Vagina (tissue), 2 donors: Measurements from ENCODE around the gene ITPR3. TPM values are rescaled to one million over a fixed set of nuclear protein-coding genes. Genes with fewer than 3 reads are reported as not detected.

Experiments
- DNase-seq, 2 donors: peaks; one replicate each; pipeline ENCODE4 v3.0.0-alpha.2; 2017; ENCODE audit errors: extremely low spot score in 2 of 2
- H3K27ac ChIP-seq: fragments of 200-600 bp; sonication (generic); one replicate; pipeline ENCODE4 v1.5.1; 2019
- H3K27me3 ChIP-seq: fragments of 200-600 bp; sonication (generic); one replicate; pipeline ENCODE4 v1.5.1; 2019
- H3K36me3 ChIP-seq, 2 donors: fragments of 200-600 bp; sonication (generic); one replicate each; pipeline ENCODE4 v1.5.1; 2017 to 2019
- H3K4me1 ChIP-seq: fragments of 200-600 bp; sonication (generic); one replicate; pipeline ENCODE4 v1.5.1; 2019
- H3K4me3 ChIP-seq, 2 donors: fragments of 200-600 bp; sonication (generic); 1 replicate in 1 of 2; 2 replicates in 1 of 2; pipeline ENCODE4 v1.5.1; 2016 to 2019
- H3K9me3 ChIP-seq: fragments of 200-600 bp; sonication (generic); one replicate; pipeline ENCODE4 v1.5.1; 2019
- POLR2A ChIP-seq, 2 donors: fragments of 450-650 bp; IDR thresholded peaks; one replicate each; pipeline ENCODE4 v1.6.1; 2017; ENCODE audit warnings: antibody characterized with exemption in 2 of 2, mild to moderate bottlenecking in 2 of 2, moderate library complexity in 2 of 2
- POLR2AphosphoS5 ChIP-seq, 2 donors: sonication (generic); formaldehyde crosslinking; IDR thresholded peaks; one replicate each; pipeline ENCODE4 v1.9.0; 2017; ENCODE audit warnings: antibody characterized with exemption in 2 of 2, mild to moderate bottlenecking in 2 of 2, low read depth in 1 of 2; ENCODE audit not compliant: insufficient read depth in 1 of 2
- intact Hi-C: fragments of 100-400 bp; cut with DNase I; formaldehyde crosslinking; loops from one replicate; pipeline ENCODE4 v1.15.1; 2023
- total RNA-seq: library from RNA; depleted of rRNA; stranded (reverse); fragments of >200 nt; gene quantifications from one replicate; pipeline ENCODE4 v1.2.3, GENCODE V29; 2016
- TF ChIP-seq, protein P1 (sequence below), 3 experiments: fragments of 450-650 bp in 2 of 3; fragments of 200-600 bp in 1 of 3; sonication (generic) in 1 of 3; IDR thresholded peaks; one replicate each; pipeline ENCODE4 v1.5.1; 2017 to 2019; ENCODE audit warnings: antibody characterized with exemption in 3 of 3, mild to moderate bottlenecking in 2 of 3, moderate library complexity in 2 of 3

The ITPR3 gene
- total RNA-seq, 1 donor from 2014 or later: 50.1 TPM

DNA sequence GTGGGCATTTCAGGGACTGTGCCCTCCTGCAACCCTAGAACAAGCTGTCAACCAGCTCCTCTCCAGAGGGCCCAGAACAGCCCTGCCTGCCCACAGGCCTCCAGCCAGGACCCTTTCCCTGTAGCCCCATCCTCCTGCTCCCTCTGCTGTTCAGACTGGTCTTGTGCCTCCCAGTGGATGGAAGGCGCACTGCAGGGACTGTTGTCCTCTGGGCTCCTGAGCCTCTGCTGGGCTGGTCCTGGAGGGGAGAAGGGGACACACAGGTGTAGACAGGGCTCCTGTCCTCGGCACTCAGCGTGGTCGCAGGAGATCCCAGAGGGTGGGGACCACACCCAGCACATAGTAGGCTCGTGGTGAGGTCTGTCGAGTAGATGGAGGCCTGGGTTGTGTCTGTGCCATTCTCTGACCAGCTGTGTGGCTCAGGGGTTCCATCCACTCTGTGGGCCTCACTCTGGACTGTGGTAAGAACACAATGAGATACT lies 11.5 kb downstream of the ITPR3 start:
- DNase-seq: no peak
- no peak for TF ChIP-seq POLR2AphosphoS5 (IDR thresholded peaks at IDR 0.05; ENCODE audit: insufficient read depth in 1 of 2, low read depth in 1 of 2)
- TF ChIP-seq, protein P1, sequence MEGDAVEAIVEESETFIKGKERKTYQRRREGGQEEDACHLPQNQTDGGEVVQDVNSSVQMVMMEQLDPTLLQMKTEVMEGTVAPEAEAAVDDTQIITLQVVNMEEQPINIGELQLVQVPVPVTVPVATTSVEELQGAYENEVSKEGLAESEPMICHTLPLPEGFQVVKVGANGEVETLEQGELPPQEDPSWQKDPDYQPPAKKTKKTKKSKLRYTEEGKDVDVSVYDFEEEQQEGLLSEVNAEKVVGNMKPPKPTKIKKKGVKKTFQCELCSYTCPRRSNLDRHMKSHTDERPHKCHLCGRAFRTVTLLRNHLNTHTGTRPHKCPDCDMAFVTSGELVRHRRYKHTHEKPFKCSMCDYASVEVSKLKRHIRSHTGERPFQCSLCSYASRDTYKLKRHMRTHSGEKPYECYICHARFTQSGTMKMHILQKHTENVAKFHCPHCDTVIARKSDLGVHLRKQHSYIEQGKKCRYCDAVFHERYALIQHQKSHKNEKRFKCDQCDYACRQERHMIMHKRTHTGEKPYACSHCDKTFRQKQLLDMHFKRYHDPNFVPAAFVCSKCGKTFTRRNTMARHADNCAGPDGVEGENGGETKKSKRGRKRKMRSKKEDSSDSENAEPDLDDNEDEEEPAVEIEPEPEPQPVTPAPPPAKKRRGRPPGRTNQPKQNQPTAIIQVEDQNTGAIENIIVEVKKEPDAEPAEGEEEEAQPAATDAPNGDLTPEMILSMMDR (IDR thresholded peaks at IDR 0.05): peak in 2 of 3 experiments; percentile 33 to 53
- Histone ChIP-seq H3K36me3 (no peaks in the 10 kb centered on the region), H3K4me3 (peak overlapping the region in 1 of 2 donors; percentile 47), H3K27me3 (no peaks in the 10 kb centered on the region), H3K9me3 (no peaks in the 10 kb centered on the region), H3K27ac (peak overlapping the region; percentile 77), H3K4me1 (peaks cover 59% of the 10 kb centered on the region)
- intact Hi-C loops: no loop called here

DNA sequence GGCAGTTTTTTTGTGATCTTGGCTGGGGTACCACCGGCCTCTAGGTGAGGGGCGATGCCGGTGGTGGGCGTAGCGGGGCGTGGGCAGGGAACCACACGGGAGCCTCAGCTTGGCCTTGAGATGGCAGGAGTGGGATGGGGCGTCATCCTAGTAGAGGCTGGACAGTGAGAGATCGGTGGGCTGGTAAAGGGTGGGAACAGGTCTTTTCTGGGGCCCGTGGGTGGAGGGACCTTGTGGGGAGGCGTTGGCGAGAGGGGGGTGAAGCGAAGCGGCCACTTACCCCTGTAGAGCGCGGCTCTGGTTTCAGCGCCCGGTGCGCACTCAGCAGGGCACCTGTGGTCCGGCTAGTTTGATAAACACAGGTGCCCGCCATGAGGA lies 12.0 kb downstream of the ITPR3 start:
- no peaks in the 10 kb centered on the region for H3K27me3 ChIP-seq
- intact Hi-C loops: no loop called here
- no peak for DNase-seq
- peaks cover 54% of the 10 kb centered on the region for H3K4me1 ChIP-seq
- peak overlapping the region; percentile 47 to 56 for H3K4me3 ChIP-seq
- no peaks in the 10 kb centered on the region for H3K36me3 ChIP-seq
- TF ChIP-seq POLR2A (IDR thresholded peaks at IDR 0.05) (no peak), POLR2AphosphoS5 (IDR thresholded peaks at IDR 0.05; ENCODE audit: insufficient read depth in 1 of 2, low read depth in 1 of 2) (no peak)
- TF ChIP-seq, protein P1 (IDR thresholded peaks at IDR 0.05): no peak
- H3K27ac ChIP-seq: peak overlapping the region; percentile 77
- H3K9me3 ChIP-seq: no peaks in the 10 kb centered on the region

DNA sequence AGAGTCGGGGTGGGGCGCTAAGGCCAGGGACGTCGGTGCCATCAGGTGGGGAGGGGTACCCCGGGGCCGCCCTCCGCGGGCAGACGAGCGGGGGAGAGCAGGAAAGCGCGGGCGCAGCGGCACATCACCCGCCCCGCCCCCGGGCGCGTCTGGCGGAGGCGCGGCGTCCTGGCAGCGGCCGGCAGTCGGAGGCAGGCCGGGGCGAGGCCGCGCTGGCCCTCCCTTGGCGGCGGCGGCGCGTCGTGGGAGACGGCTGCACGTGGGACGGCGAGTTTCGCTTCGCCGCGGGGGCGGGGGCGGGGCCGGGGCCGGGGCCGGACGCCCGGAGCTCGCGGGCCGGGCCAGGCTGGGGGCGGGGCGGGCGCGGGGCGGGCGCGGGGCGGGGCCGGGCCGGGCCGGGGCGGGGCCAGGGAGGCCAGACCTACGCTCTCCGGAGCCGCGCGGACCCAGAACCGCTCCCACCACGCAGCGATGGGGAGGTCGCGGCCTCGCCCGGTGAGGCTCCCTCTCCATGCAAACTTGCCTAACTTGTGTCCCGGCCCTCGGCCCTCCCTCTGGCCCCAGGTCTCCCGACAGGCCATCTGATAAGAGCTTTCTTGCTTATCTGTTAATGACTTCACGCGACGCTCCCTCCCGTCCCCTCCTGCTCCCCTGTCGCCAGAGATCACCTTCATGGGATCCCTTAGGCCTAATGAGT lies 12.5 kb downstream of the ITPR3 start:
- Histone ChIP-seq H3K27ac (peak overlapping the region; percentile 77), H3K27me3 (no peaks in the 10 kb centered on the region), H3K36me3 (no peaks in the 10 kb centered on the region), H3K9me3 (no peaks in the 10 kb centered on the region), H3K4me3 (peak overlapping the region; percentile 47 to 56), H3K4me1 (peaks cover 49% of the 10 kb centered on the region)
- no peak for DNase-seq
- intact Hi-C loops: no loop called here
- TF ChIP-seq, protein P1 (IDR thresholded peaks at IDR 0.05): no peak
- no peak for TF ChIP-seq POLR2AphosphoS5 (IDR thresholded peaks at IDR 0.05; ENCODE audit: insufficient read depth in 1 of 2, low read depth in 1 of 2)
- TF ChIP-seq POLR2A (IDR thresholded peaks at IDR 0.05): no peak

DNA sequence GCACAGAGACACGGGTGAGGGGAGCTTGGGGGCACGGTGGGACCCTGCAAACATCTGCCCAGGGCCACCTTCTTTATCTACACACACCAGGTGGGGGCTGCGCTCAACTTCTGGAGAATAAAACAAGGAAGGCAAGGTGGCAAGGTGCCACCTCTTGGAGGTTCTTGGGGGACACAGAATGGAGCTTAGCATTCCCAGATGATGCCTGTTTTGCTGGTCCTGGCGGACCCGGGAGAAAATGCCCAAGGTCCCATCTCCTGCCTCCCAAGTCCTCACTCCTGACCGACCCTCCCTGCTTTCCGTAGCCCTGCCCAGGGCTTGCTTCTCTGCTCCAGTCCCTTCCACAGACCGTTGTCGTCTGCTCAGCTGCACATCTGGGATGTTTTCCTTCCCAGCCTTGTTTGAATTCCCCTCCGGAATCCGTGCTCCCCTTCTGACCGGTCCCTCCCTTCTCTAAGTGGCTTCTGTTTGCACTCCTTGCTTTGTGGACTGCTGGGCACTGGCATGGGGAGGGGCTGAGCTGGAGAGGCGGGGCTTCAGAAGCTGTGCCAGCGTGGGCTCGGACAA lies 13.1 kb downstream of the ITPR3 start:
- H3K27ac ChIP-seq: peak overlapping the region; percentile 39
- H3K4me3 ChIP-seq: peak overlapping the region; percentile 34 to 50
- TF ChIP-seq POLR2AphosphoS5 (IDR thresholded peaks at IDR 0.05; ENCODE audit: insufficient read depth in 1 of 2, low read depth in 1 of 2) (no peak), POLR2A (IDR thresholded peaks at IDR 0.05) (no peak)
- TF ChIP-seq, protein P1 (IDR thresholded peaks at IDR 0.05): no peak
- H3K4me1 ChIP-seq: peaks cover 46% of the 10 kb centered on the region
- no peaks in the 10 kb centered on the region for H3K27me3 ChIP-seq
- intact Hi-C loops: no loop called here
- DNase-seq: no peak
- H3K36me3 ChIP-seq: no peaks in the 10 kb centered on the region
- H3K9me3 ChIP-seq: no peaks in the 10 kb centered on the region

DNA sequence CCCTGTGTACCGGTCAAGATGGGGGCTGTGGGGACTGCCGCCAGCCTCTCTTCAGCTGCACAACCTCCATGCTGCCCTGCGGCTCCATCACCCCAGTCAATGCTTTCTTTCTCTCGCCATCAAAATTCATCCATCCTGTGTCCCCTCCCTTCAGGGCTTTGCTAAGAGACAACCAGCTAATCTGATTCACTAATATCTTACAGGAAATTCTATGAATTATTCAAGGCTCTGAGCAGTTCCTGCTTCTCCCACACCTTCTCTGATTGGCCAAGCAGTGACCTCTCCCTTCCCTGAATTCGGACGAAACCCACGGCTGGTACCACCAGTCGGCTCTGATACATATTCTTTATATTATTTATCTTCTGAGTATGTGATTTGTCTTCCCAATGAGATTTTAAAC lies 13.8 kb downstream of the ITPR3 start:
- Histone ChIP-seq H3K4me3 (no peak overlapping the region), H3K4me1 (peaks cover 43% of the 10 kb centered on the region), H3K9me3 (no peaks in the 10 kb centered on the region), H3K27me3 (no peaks in the 10 kb centered on the region), H3K36me3 (no peaks in the 10 kb centered on the region), H3K27ac (no peak overlapping the region)
- intact Hi-C loops: no loop called here
- TF ChIP-seq, protein P1 (IDR thresholded peaks at IDR 0.05): no peak
- TF ChIP-seq POLR2A (IDR thresholded peaks at IDR 0.05): no peak
- TF ChIP-seq POLR2AphosphoS5 (IDR thresholded peaks at IDR 0.05; ENCODE audit: insufficient read depth in 1 of 2, low read depth in 1 of 2): no peak
- no peak for DNase-seq
